COLO668 (cell line): ENCODE data around the gene FER.
"Not testable (repeated sequence)": the region's sequence is repeated elsewhere in the genome, so short reads cannot be mapped to it uniquely, and the experiment has no call there.

Source experiments
- DNase-seq: peaks from one replicate; lab custom pipeline; 2025; ENCODE audit not compliant: unreplicated experiment; lab: John Stamatoyannopoulos, UW

The FER gene

GRCh38 chr5:109168151-109168550, 420.5 kb downstream of the FER start:
- no peak for DNase-seq

GRCh38 chr5:109170629-109171350, 423.1 kb downstream of the FER start:
- no peak for DNase-seq

DNA sequence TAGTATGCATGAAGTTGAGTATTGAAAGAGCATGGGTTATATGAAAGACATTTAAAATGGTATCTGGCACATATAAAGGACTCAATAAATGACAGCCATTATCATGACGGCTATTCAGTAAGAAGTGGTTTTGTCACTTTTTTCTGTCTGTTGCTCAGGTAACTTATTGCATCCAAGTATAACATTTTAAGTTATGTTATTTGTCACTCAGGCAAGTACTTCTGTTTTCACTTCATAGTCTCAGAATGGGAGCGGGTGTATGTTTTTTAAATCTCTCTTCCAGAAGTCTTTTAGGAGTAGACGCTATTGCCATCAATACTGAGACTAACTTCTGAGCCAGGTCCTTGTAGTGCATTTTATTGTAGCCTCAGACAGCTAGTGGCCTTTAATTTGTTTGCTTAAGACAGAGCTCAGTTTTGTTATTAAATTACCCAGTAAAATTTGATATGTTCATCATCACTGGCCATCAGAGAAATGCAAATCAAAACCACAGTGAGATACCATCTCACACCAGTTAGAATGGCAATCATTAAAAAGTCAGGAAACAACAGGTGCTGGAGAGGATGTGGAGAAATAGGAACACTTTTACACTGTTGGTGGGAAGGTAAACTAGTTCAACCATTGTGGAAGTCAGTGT, 423.9 kb downstream of the FER start:
- not testable (repeated sequence) for DNase-seq

GRCh38 chr5:109173036-109173794, 425.5 kb downstream of the FER start:
- no peak for DNase-seq

DNA sequence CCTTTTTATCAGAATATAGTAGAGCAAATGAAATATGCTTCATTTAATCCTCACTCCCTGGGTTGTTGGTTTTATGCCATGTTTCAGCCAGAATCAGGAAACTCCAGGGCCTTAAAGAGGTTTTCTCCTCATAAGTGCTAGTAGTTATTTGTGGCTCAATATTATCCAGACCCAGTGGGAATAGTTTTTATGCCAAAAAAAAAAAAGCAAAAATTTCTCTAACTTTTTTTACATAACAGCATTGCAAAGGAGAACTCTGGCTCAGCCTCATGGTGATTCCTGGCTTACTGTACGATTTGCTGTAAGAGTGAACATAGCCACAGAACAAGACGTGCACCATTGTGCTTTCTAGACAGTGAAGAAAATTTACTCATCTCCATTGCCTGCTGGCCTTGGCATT, 429.5 kb downstream of the FER start:
- no peak for DNase-seq

DNA sequence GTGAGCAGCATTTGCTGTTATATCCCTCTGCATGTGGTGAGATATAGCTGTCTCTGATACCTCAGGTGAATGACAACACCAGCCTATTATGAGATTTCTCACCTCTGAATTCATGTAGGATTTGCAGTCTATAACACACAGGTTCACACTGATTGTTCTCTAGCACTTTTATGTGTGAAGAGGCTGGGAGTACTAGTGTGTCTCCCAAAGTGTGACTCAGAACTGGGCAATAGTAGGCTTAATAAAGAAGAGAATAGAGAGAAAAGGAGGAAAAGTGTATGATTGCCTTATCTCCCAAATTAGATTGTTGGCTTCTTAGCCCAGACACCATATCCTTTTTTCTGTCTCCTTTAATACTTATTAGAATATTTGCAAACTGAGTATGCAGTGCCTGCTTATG, 430.1 kb downstream of the FER start:
- DNase-seq = no peak

DNA sequence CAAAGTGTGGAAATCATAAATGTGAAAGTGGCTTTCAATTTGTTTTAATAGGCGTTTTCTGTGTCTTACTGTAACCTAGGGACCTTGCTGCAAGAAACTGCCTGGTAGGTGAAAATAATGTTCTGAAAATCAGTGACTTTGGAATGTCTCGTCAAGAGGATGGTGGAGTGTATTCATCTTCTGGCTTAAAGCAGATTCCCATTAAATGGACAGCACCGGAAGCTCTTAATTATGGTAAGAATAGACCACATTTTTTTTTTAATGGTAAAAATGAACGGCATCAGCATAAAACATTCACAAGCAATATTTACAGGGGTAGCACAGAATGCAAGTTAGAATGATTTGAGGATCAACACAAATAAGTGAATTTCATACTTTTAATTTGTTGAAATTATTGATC, 433.0 kb downstream of the FER start:
- no peak for DNase-seq

- no peak for DNase-seq
These were observed 439.1 kb downstream of the FER start for GRCh38 chr5:109186759-109187158.

DNA sequence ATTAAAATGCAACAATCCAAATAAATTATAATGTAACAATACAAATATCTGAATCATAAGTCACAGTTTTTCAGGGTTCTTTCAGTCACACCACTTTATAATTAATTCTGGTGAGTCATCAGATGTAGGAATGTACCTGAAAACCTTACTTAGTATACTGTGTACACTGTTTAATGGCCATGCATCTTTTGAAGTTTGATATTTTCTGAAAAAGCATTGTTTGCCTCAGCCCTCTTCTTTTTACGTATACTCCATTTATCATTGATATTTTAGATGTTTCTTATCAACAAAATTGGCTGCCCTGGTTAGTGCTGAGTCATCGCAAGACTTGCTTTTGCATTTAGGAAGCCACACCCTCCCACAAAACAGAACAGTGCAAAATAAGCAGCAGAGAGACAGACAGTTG, 443.5 kb downstream of the FER start:
- DNase-seq = no peak

GRCh38 chr5:109192027-109192426, 444.3 kb downstream of the FER start:
- no peak for DNase-seq

DNA sequence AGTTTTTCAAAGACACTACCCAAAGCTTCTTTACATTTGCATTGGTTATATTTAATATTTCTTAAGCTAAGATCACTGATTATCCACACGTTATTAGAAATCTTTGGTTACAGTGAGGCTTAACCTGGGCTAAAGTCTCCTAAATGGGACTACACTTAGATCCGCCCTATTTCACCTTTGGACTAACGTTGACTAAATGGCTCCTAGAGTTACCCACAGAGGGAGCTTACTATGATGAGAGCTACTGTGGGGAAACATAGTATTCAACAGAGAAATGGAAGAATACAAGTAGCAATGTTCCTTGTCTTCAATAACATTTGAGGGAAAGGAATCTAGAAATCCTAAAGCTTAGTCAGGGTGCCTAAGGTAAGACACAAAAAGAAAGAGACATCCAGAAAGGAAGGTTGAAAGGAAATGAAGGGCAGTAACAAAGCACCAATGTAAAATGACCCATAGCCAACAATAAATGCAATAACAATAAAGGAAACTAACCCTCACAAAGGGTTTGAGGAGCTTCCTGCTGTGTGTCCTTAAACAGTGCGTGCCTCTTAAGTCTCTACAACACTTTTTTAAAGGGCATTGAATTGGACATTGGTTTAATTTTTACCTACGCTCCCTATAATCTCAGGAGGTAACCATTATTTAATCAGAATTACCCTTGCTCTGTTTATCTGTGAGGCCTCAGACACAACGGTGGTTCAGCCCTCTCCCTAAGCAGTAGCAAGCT, 445.0 kb downstream of the FER start:
- DNase-seq = no peak

DNA sequence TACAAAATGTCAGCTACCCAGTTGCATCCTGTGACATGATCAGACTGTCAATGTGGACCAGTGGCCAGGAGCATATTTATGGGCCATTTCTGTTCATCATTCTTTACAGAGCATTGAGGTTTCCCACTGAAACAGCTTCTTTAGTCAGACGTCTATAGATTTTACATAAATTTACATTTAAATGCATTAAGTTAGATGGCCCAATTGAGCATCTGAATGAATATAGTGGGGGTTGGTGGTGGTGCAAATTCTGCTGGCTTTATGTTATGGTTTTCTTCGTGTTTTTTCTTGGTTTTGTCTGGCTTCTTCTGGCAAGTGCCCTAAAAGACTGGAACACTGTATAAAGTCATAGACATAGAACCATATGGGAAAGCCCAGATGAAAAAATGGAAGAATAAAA, 448.0 kb downstream of the FER start:
- DNase-seq = no peak

DNA sequence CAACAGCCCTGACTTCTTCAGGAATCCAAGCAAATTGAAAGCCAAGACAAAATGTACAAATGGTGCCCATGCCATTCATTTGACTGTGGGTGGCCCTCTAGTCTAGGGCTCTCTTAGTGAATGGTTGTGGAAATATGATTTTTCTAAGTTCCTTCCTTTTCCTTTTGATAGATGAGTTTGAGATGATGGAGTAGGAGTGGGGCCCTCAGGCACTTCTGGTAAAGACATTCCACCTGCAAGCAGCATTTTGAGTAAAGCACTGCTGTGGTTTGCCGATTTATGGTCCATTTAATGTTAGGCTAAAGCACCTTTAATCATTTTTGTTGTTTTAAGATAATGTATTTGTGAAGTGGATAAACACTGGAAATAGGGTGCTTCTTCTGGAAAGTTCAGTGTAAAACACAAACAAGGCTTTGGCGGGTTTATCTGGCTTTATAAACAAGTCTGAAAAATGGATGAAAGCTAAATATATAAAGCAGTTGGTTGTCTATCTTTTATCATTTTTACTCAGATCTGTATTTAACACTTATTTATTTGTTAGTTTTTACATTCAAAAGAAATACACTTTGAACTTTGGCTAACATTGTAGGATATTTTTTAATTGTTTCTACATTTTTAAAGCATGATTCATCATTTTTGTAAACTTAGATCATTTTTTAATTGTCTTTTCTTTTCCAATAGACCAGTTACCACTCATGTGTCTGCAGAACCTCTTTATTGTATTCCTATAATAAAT, 448.6 kb downstream of the FER start:
- DNase-seq = no peak

- no peak for DNase-seq
These were observed 449.1 kb downstream of the FER start for GRCh38 chr5:109196823-109197160.

- DNase-seq = no peak
These were observed 451.6 kb downstream of the FER start for GRCh38 chr5:109199289-109199688.

GRCh38 chr5:109199799-109200620, 452.3 kb downstream of the FER start:
- no peak for DNase-seq

DNA sequence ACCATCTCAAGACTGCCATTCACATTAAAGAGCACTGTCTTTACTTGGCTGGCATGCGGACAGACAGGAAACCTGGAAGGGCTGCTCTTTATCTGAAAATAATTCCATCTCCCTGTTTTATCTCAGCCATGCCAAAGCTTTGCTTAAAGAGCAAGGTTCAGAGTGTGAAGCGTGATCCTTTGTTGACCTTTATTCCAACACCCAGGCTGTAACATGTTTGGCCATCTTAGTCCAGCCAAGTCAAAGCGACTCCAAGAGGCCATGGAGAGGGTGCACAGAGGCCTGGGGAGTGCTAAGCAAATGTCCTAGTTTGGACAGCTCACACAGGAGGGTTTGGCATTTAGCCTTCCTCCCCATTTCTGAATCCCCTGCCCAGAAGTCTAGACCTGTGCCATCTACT, 467.3 kb downstream of the FER start:
- DNase-seq = no peak

DNA sequence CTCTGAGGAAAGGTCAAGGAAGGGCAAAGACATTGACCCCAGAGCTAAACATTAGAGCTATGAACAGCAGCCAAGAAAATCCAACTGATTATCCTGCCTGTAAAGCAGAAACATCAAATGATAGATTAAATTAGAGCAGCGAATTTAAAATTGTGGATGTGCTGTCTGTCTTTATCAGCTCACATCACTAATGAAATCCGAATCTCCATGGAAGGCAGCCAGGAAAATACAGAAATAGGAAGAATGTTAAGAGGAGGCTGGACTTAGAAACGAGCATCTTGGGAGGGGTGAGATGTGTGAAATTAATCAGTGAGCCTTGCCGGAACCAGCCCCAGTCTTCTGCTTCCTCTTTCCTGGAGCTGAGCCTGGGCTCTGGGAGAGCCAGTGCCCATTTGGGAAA, 471.1 kb downstream of the FER start:
- DNase-seq = no peak

GRCh38 chr5:109223531-109223930, 475.8 kb downstream of the FER start:
- DNase-seq = no peak

- DNase-seq = no peak
These were observed 476.7 kb downstream of the FER start for GRCh38 chr5:109224276-109224882.
